GM10266 (cell line): ENCODE results near the gene MYCL.

Source experiments
- DNase-seq: peaks from one replicate; pipeline ENCODE4 v3.0.0; 2012; ENCODE audit errors: extremely low spot score
- CTCF ChIP-seq: IDR thresholded peaks from 2 replicates; pipeline ENCODE4 v1.5.1; 2012; ENCODE audit warnings: mild to moderate bottlenecking, low read depth; ENCODE audit not compliant: control insufficient read depth, insufficient read depth; ENCODE audit errors: missing control alignments

The MYCL gene

GRCh38 chr1:39854738-39855137 lies 47.0 kb downstream of the MYCL start:
- no peak for TF ChIP-seq CTCF
- no peak for DNase-seq

- no peak for TF ChIP-seq CTCF
- no peak for DNase-seq
These were observed 47.4 kb downstream of the MYCL start for GRCh38 chr1:39854314-39854713.

- DNase-seq: no peak
These were observed 48.8 kb downstream of the MYCL start for GRCh38 chr1:39852876-39853275.

GRCh38 chr1:39852214-39852791 lies 49.4 kb downstream of the MYCL start:
- TF ChIP-seq CTCF: no peak
- no peak for DNase-seq

More at GRCh38 chr1:39852876-39853275, 48.8 kb downstream of the MYCL start:
- no peak for TF ChIP-seq CTCF

GRCh38 chr1:39850606-39851216 lies 51.0 kb downstream of the MYCL start:
- no peak for DNase-seq
- no peak for TF ChIP-seq CTCF

- TF ChIP-seq CTCF: no peak
- no peak for DNase-seq
These were observed 52.5 kb downstream of the MYCL start for GRCh38 chr1:39849203-39849602.

- TF ChIP-seq CTCF: no peak
- DNase-seq: no peak
These were observed 53.8 kb downstream of the MYCL start for GRCh38 chr1:39847940-39848339.
